ENCODE data around the gene C16orf74.

C16orf74 gene

GRCh38 chr16:85689950-85690320 is 61.0 kb downstream of the C16orf74 start:
- no peak for DNase-seq

GRCh38 chr16:85689285-85689949 is 61.5 kb downstream of the C16orf74 start:
- DNase-seq: peak; percentile 44 to 73

GRCh38 chr16:85688586-85689284 is 62.2 kb downstream of the C16orf74 start, which contains the start of gene GINS2:
Gene GINS2 (minus strand): TSS chr16:85688954. CDS start chr16:85688898, 56 bp downstream.
- DNase-seq: peak; percentile 69 to 93

GRCh38 chr16:85687651-85688471 is 63.0 kb downstream of the C16orf74 start:
- DNase-seq: peak; percentile 24 to 70

- DNase-seq: peak in 1 of 2 experiments; percentile 51
Measured at GRCh38 chr16:85686912-85687591, 63.8 kb downstream of the C16orf74 start.

- no peak for DNase-seq
Measured at GRCh38 chr16:85685251-85685650, 65.6 kb downstream of the C16orf74 start.

- DNase-seq: no peak
Measured at GRCh38 chr16:85683363-85683762, 67.5 kb downstream of the C16orf74 start.

GRCh38 chr16:85682516-85682915 is 68.4 kb downstream of the C16orf74 start:
- DNase-seq: no peak

- DNase-seq: no peak
Measured at GRCh38 chr16:85681255-85681654, 69.6 kb downstream of the C16orf74 start.

GRCh38 chr16:85680352-85680944 is 70.4 kb downstream of the C16orf74 start:
- peak in 1 of 2 experiments; percentile 28 for DNase-seq

GRCh38 chr16:85679870-85680269 is 71.0 kb downstream of the C16orf74 start:
- DNase-seq: no peak

GRCh38 chr16:85678821-85679220 is 72.1 kb downstream of the C16orf74 start:
- DNase-seq: peak; percentile 85 to 90

GRCh38 chr16:85678016-85678415 is 72.9 kb downstream of the C16orf74 start:
- DNase-seq: no peak

GRCh38 chr16:85677383-85677967 is 73.4 kb downstream of the C16orf74 start:
- no peak for DNase-seq

GRCh38 chr16:85676466-85676865 is 74.4 kb downstream of the C16orf74 start:
- no peak for DNase-seq

GRCh38 chr16:85675251-85675874 is 75.5 kb downstream of the C16orf74 start:
- DNase-seq: peak in 1 of 2 experiments; percentile 22

- DNase-seq: no peak
Measured at GRCh38 chr16:85674828-85675227, 76.1 kb downstream of the C16orf74 start.

- DNase-seq: no peak
Measured at GRCh38 chr16:85674418-85674755, 76.5 kb downstream of the C16orf74 start.

- no peak for DNase-seq
Measured at GRCh38 chr16:85673529-85674417, 77.1 kb downstream of the C16orf74 start.

- no peak for DNase-seq
Measured at GRCh38 chr16:85670840-85671239, 80.1 kb downstream of the C16orf74 start.
